Measurements from ENCODE around the gene IL11. TPM values are rescaled to one million over a fixed set of nuclear protein-coding genes. Genes with fewer than 3 reads are reported as not detected.
"Not testable (repeated sequence)": the region's sequence is repeated elsewhere in the genome, so short reads cannot be mapped to it uniquely, and the experiment has no call there.

IL11 gene
- total RNA-seq, 4 donors from 2014 or later: 1.6 TPM; not detected in 3

GRCh38 chr19:55406091-55406825, 36.0 kb upstream of the IL11 start:
- intact Hi-C loops (cut with DNase I; ENCODE audit: low total_unique reads): no loop called here
- no peak for DNase-seq
- Histone ChIP-seq H3K27ac (no peak overlapping the region), H3K27me3 (no peaks in the 10 kb centered on the region), H3K9me3 (no peaks in the 10 kb centered on the region), H3K36me3 (no peaks in the 10 kb centered on the region), H3K4me3 (peak overlapping the region; percentile 90 to 93), H3K4me1 (peaks cover 0 to 7% of the 10 kb centered on the region in 2 donors)
- TF ChIP-seq POLR2A (IDR thresholded peaks at IDR 0.05) (no peak), CTCF (IDR thresholded peaks at IDR 0.05) (no peak)

GRCh38 chr19:55405638-55406037, 35.4 kb upstream of the IL11 start:
- Histone ChIP-seq H3K4me1 (peaks cover 0 to 7% of the 10 kb centered on the region in 2 donors), H3K36me3 (no peaks in the 10 kb centered on the region), H3K4me3 (no peak overlapping the region), H3K9me3 (no peaks in the 10 kb centered on the region), H3K27ac (no peak overlapping the region), H3K27me3 (no peaks in the 10 kb centered on the region)
- TF ChIP-seq CTCF (IDR thresholded peaks at IDR 0.05): no peak
- TF ChIP-seq POLR2A (IDR thresholded peaks at IDR 0.05): no peak
- no peak for DNase-seq
- intact Hi-C loops (cut with DNase I; ENCODE audit: low total_unique reads): no loop called here

- H3K27me3 ChIP-seq: no peaks in the 10 kb centered on the region
- TF ChIP-seq CTCF (IDR thresholded peaks at IDR 0.05): no peak
- no peak for TF ChIP-seq POLR2A (IDR thresholded peaks at IDR 0.05)
- H3K36me3 ChIP-seq: no peaks in the 10 kb centered on the region
- DNase-seq: no peak
- H3K27ac ChIP-seq: no peak overlapping the region
- H3K4me1 ChIP-seq: peaks cover 0 to 7% of the 10 kb centered on the region in 2 donors
- H3K4me3 ChIP-seq: no peak overlapping the region
- intact Hi-C loops (cut with DNase I; ENCODE audit: low total_unique reads): no loop called here
- H3K9me3 ChIP-seq: no peaks in the 10 kb centered on the region
Observed at GRCh38 chr19:55402509-55402908, 32.2 kb upstream of the IL11 start.

- not testable (repeated sequence) for H3K36me3 ChIP-seq, DNase-seq, H3K27me3 ChIP-seq
Observed at GRCh38 chr19:55401390-55401789, 31.1 kb upstream of the IL11 start.

GRCh38 chr19:55400281-55401087, 30.2 kb upstream of the IL11 start:
- Histone ChIP-seq H3K9me3 (no peaks in the 10 kb centered on the region), H3K27me3 (no peaks in the 10 kb centered on the region), H3K4me1 (no peaks in the 10 kb centered on the region), H3K27ac (no peak overlapping the region), H3K36me3 (no peaks in the 10 kb centered on the region), H3K4me3 (no peak overlapping the region)
- TF ChIP-seq CTCF (IDR thresholded peaks at IDR 0.05) (no peak), POLR2A (IDR thresholded peaks at IDR 0.05) (no peak)
- DNase-seq: no peak
- intact Hi-C loops (cut with DNase I; ENCODE audit: low total_unique reads): no loop called here

More at GRCh38 chr19:55401390-55401789, 31.1 kb upstream of the IL11 start:
- H3K27ac ChIP-seq; H3K9me3 ChIP-seq; H3K4me3 ChIP-seq; H3K4me1 ChIP-seq; intact Hi-C loops (cut with DNase I; ENCODE audit: low total_unique reads): not testable (repeated sequence)
